ENCODE data around the gene PARD6B. TPM values are rescaled to one million over a fixed set of nuclear protein-coding genes. Genes with fewer than 3 reads are reported as not detected.
A peak's percentile ranks its signal among the peaks of the same experiment; 100 is the strongest.

PARD6B gene
- total RNA-seq, 2 donors from 2014 or later = 8.3 to 14.4 TPM

DNA sequence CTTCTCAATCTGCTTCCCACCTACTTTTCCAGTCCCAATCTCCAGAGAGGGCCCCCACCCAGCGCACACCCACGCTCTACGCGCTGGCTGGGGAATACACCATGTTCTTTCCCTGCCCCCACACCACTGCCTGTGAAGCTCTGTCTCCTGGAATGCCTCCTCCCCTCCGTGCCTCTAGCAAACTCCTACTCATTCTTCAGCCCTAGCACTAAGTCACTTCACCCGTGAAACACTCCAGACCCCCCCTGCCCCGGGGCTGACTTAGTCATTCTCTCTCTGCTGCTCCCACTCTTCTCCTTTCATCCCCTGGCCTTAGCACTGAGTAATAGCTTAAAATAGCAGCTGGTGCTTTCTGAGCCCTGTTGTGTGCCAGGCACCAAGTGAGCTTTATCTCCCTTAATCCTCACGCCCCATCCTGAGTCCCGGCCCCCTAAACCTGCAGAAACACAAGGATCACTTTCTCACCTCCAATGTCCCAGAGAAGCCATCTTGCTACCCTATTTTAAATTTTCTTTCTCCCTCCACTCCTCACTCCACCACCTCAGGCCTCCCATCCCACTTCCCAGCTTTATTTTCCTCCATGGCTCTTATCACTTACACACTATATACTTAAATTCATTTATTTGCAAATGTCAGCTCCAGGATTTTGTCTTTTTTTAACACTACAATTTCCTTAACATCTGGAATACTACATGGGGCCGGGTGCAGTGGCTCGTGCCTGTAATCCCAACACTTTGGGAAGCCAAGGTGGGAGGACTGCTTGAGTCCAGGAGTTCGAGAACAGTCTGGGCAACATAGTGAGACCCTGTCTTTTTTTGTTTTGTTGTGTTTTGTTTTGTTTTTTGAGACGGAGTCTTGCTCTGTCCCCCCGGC is 6.3 kb upstream of the PARD6B start:
- no peak for DNase-seq (ENCODE audit: low spot score)
- H3K4me1 ChIP-seq (replicated peaks) = peaks cover 3% of the 10 kb centered on the region
- intact Hi-C loops (cut with DNase I) = no loop called here
- H3K27ac ChIP-seq = peak overlapping the region; percentile 13
- no peaks in the 10 kb centered on the region for H3K36me3 ChIP-seq
- 42% methylated on average over 14 of the region's 14 CpGs for WGBS
- TF ChIP-seq POLR2AphosphoS5 (IDR thresholded peaks at IDR 0.05) (no peak), POLR2A (IDR thresholded peaks at IDR 0.05) (no peak)
- TF ChIP-seq, protein P1, sequence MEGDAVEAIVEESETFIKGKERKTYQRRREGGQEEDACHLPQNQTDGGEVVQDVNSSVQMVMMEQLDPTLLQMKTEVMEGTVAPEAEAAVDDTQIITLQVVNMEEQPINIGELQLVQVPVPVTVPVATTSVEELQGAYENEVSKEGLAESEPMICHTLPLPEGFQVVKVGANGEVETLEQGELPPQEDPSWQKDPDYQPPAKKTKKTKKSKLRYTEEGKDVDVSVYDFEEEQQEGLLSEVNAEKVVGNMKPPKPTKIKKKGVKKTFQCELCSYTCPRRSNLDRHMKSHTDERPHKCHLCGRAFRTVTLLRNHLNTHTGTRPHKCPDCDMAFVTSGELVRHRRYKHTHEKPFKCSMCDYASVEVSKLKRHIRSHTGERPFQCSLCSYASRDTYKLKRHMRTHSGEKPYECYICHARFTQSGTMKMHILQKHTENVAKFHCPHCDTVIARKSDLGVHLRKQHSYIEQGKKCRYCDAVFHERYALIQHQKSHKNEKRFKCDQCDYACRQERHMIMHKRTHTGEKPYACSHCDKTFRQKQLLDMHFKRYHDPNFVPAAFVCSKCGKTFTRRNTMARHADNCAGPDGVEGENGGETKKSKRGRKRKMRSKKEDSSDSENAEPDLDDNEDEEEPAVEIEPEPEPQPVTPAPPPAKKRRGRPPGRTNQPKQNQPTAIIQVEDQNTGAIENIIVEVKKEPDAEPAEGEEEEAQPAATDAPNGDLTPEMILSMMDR (IDR thresholded peaks at IDR 0.05) = no peak
- no peak overlapping the region for H3K4me3 ChIP-seq
- no peaks in the 10 kb centered on the region for H3K27me3 ChIP-seq (replicated peaks; ENCODE audit: insufficient read depth)
- H3K9me3 ChIP-seq = no peaks in the 10 kb centered on the region

DNA sequence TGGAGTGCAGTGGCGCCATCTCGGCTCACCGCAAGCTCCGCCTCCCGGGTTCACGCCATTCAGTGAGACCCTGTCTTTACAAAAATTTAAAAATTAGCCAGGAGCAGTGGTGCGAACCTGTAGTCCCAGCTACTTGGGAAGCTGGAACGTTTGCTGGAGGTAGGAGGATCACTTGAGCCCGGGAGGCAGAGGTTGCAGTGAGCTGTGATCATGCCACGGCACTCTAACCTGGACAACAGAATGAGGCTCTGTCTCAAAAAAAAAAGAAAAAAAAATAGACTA is 5.7 kb upstream of the PARD6B start:
- Histone ChIP-seq H3K9me3 (no peaks in the 10 kb centered on the region), H3K27me3 (replicated peaks; ENCODE audit: insufficient read depth) (no peaks in the 10 kb centered on the region), H3K4me3 (no peak overlapping the region), H3K36me3 (no peaks in the 10 kb centered on the region), H3K4me1 (replicated peaks) (peaks cover 3% of the 10 kb centered on the region), H3K27ac (no peak overlapping the region)
- 91% methylated on average over 10 of the region's 10 CpGs for WGBS
- intact Hi-C loops (cut with DNase I) = no loop called here
- TF ChIP-seq, protein P1 (IDR thresholded peaks at IDR 0.05) = no peak
- no peak for TF ChIP-seq POLR2AphosphoS5 (IDR thresholded peaks at IDR 0.05)
- DNase-seq (ENCODE audit: low spot score) = no peak

DNA sequence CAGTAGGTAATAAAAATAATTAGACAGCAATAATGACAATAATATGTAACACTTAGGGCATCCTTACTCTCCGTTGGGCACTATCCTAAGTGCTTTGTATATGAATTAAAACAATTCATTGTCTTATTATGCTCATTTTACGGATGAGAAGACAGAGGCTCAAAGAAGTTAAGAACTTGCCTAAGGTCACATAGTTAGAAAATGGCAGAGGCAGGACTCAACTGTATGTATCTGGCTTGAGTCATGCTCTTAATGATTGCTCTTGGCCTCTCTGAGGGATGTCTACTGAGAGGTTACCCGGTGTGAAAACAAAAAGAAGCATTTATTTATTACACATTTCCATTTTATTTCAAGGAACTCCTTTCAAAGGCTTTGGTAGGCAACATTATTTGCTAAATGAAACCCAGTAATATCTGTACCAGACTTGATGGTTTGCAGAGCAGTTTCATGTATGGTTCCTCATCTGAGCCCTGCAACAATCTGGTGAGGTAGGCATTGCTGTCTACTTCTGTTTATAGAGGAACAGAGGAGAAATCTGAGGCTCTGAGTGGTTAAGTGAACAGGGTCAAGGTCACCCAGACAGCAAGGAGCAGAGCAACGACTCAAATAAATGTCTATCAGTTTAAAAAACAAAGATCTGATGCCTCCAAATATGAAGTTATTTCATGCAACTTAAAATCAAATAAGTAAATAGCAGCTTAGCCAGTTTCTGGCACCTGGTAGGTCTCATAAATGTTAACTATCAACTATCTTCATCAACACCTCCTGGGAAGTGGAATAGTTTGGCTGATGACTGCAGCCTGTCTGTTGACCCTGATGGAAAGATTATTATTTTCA is 4.2 kb upstream of the PARD6B start:
- H3K36me3 ChIP-seq = no peaks in the 10 kb centered on the region
- TF ChIP-seq, protein P1 (IDR thresholded peaks at IDR 0.05) = no peak
- TF ChIP-seq POLR2AphosphoS5 (IDR thresholded peaks at IDR 0.05) (no peak), POLR2A (IDR thresholded peaks at IDR 0.05) (no peak)
- no peaks in the 10 kb centered on the region for H3K27me3 ChIP-seq (replicated peaks; ENCODE audit: insufficient read depth)
- H3K9me3 ChIP-seq = no peaks in the 10 kb centered on the region
- no peak overlapping the region for H3K4me3 ChIP-seq
- intact Hi-C loops (cut with DNase I) = no loop called here
- no peak overlapping the region for H3K27ac ChIP-seq
- DNase-seq (ENCODE audit: low spot score) = no peak
- peaks cover 3% of the 10 kb centered on the region for H3K4me1 ChIP-seq (replicated peaks)
- WGBS = 75% methylated on average over 4 of the region's 4 CpGs

DNA sequence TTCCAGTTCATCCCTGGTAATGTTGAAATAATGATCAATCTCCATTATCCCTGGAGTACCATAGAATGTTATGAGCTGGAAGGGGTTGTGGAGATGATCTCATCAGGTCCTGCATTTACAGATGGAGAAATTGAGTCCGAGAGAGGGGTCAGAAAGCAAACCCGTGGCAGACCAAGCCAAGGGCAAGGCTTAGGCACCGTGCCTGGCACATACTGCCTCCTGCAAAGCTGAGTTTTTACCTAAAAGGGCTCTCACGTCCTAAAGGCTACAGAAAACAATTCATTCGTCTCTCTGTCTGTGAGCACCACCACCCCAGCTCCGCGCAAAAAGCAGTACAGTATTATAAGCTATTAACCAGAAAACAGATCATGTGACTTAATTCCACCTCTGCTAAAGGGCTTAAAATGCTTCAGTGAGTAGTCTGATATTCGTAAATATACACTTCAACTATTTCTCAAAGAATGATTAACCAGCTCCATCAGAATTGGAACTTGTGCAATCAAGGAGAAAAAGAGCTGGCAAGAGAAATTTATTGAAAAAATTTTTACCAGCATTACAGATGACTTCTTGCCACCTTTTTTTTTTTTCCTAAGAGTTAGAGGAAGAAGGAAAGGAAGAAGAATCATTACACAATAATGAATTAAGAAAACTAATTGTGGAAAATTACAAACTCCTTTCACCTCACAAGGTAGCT is 3.4 kb upstream of the PARD6B start:
- no peaks in the 10 kb centered on the region for H3K9me3 ChIP-seq
- no peaks in the 10 kb centered on the region for H3K36me3 ChIP-seq
- intact Hi-C loops (cut with DNase I) = no loop called here
- 63% methylated on average over 8 of the region's 8 CpGs for WGBS
- no peak overlapping the region for H3K4me3 ChIP-seq
- TF ChIP-seq POLR2AphosphoS5 (IDR thresholded peaks at IDR 0.05) (no peak), POLR2A (IDR thresholded peaks at IDR 0.05) (no peak)
- TF ChIP-seq, protein P1 (IDR thresholded peaks at IDR 0.05) = no peak
- no peak overlapping the region for H3K27ac ChIP-seq
- no peaks in the 10 kb centered on the region for H3K27me3 ChIP-seq (replicated peaks; ENCODE audit: insufficient read depth)
- no peak for DNase-seq (ENCODE audit: low spot score)
- peaks cover 3% of the 10 kb centered on the region for H3K4me1 ChIP-seq (replicated peaks)

All from prostate gland (tissue), 2 donors.